Suprapubic skin (tissue), 4 donors: ENCODE data around the gene MTNR1A. TPM values are rescaled to one million over a fixed set of nuclear protein-coding genes. Genes with fewer than 3 reads are reported as not detected.

ENCODE experiments used
- DNase-seq, 2 donors: peaks; one replicate each; pipeline ENCODE4 v3.0.0-alpha.2; 2019; ENCODE audit warnings: low spot score in 2 of 2
- H3K27ac ChIP-seq: fragments of 200-600 bp; sonication (generic); one replicate; pipeline ENCODE4 v1.5.1; 2019
- H3K27me3 ChIP-seq: fragments of 200-600 bp; sonication (generic); one replicate; pipeline ENCODE4 v1.5.1; 2019
- H3K36me3 ChIP-seq: fragments of 200-600 bp; sonication (generic); one replicate; pipeline ENCODE4 v1.5.1; 2019
- H3K4me1 ChIP-seq: fragments of 200-600 bp; sonication (generic); one replicate; pipeline ENCODE4 v1.5.1; 2019
- H3K4me3 ChIP-seq: fragments of 200-600 bp; sonication (generic); one replicate; pipeline ENCODE4 v1.5.1; 2019; ENCODE audit warnings: mild to moderate bottlenecking
- H3K9me3 ChIP-seq: fragments of 200-600 bp; sonication (generic); one replicate; pipeline ENCODE4 v1.5.1; 2019
- CTCF ChIP-seq, 2 donors: fragments of 200-600 bp in 1 of 2; fragments of 450-650 bp in 1 of 2; sonication (generic) in 1 of 2; IDR thresholded peaks; one replicate each; pipeline ENCODE4 v1.5.1; 2016 to 2019; ENCODE audit warnings: antibody characterized with exemption in 2 of 2, mild to moderate bottlenecking in 1 of 2, moderate library complexity in 1 of 2
- EP300 ChIP-seq: sonication (generic); formaldehyde crosslinking; IDR thresholded peaks from one replicate; pipeline ENCODE4 v1.6.1; 2017; ENCODE audit warnings: antibody characterized with exemption
- POLR2A ChIP-seq, 2 donors: fragments of 450-650 bp; IDR thresholded peaks; one replicate each; pipeline ENCODE4 v1.6.1; 2017; ENCODE audit warnings: antibody characterized with exemption in 2 of 2, mild to moderate bottlenecking in 2 of 2, moderate library complexity in 2 of 2
- POLR2AphosphoS5 ChIP-seq, 3 donors: sonication (generic); formaldehyde crosslinking; IDR thresholded peaks; one replicate each; pipeline ENCODE4 v1.6.1; 2017; ENCODE audit warnings: antibody characterized with exemption in 3 of 3
- WGBS: methylation state at CpG from one replicate; pipeline ENCODE4 v1.1.5; 2018; 5-methylcytosine and 5-hydroxymethylcytosine counted together
- total RNA-seq, 4 donors: library from RNA; depleted of rRNA; stranded (reverse); fragments of >200 nt; gene quantifications; one replicate each; pipeline ENCODE4 v1.1.0, GENCODE V29; 2016

The MTNR1A gene
- total RNA-seq, 4 donors from 2014 or later, result not detected

- Histone ChIP-seq H3K27me3 (no peaks in the 10 kb centered on the region), H3K9me3 (no peaks in the 10 kb centered on the region), H3K27ac (no peak overlapping the region), H3K4me1 (no peaks in the 10 kb centered on the region), H3K36me3 (no peaks in the 10 kb centered on the region), H3K4me3 (no peak overlapping the region)
- no peak for DNase-seq
- no peak for TF ChIP-seq POLR2A (IDR thresholded peaks at IDR 0.05)
- 56% methylated on average over 1 of the region's 1 CpG for WGBS
These were observed 6.4 kb upstream of the MTNR1A start for GRCh38 chr4:186561748-186562147.

- 87% methylated on average over 3 of the region's 3 CpGs for WGBS
- Histone ChIP-seq H3K27ac (no peak overlapping the region), H3K36me3 (no peaks in the 10 kb centered on the region), H3K9me3 (no peaks in the 10 kb centered on the region), H3K4me3 (no peak overlapping the region), H3K4me1 (no peaks in the 10 kb centered on the region), H3K27me3 (peaks cover 7% of the 10 kb centered on the region)
- no peak for TF ChIP-seq POLR2AphosphoS5 (IDR thresholded peaks at IDR 0.05)
- TF ChIP-seq POLR2A (IDR thresholded peaks at IDR 0.05), result no peak
- no peak for TF ChIP-seq CTCF (IDR thresholded peaks at IDR 0.05)
- DNase-seq, result no peak
These were observed 5.3 kb upstream of the MTNR1A start for GRCh38 chr4:186560647-186561046.

GRCh38 chr4:186557486-186557885 is 2.1 kb upstream of the MTNR1A start:
- Histone ChIP-seq H3K27ac (no peak overlapping the region), H3K4me3 (no peak overlapping the region), H3K4me1 (peaks cover 16% of the 10 kb centered on the region), H3K27me3 (peaks cover 38% of the 10 kb centered on the region), H3K9me3 (no peaks in the 10 kb centered on the region), H3K36me3 (no peaks in the 10 kb centered on the region)
- 43% methylated on average over 3 of the region's 3 CpGs for WGBS
- DNase-seq, result no peak
- TF ChIP-seq POLR2A (IDR thresholded peaks at IDR 0.05) (no peak), POLR2AphosphoS5 (IDR thresholded peaks at IDR 0.05) (no peak), CTCF (IDR thresholded peaks at IDR 0.05) (no peak), EP300 (no peak)

- Histone ChIP-seq H3K9me3 (no peaks in the 10 kb centered on the region), H3K4me1 (peaks cover 16% of the 10 kb centered on the region), H3K27ac (no peak overlapping the region), H3K4me3 (no peak overlapping the region), H3K27me3 (peaks cover 41% of the 10 kb centered on the region), H3K36me3 (no peaks in the 10 kb centered on the region)
- WGBS, result 71% methylated on average over 7 of the region's 7 CpGs
- DNase-seq, result no peak
- TF ChIP-seq POLR2AphosphoS5 (IDR thresholded peaks at IDR 0.05) (no peak), EP300 (no peak), POLR2A (IDR thresholded peaks at IDR 0.05) (no peak)
These were observed 1.7 kb upstream of the MTNR1A start for GRCh38 chr4:186557061-186557460.

- WGBS, result 7% methylated on average over 12 of the region's 12 CpGs
These were observed 841 bp downstream of the MTNR1A start for GRCh38 chr4:186554539-186554913.

GRCh38 chr4:186553717-186554116 is 1.6 kb downstream of the MTNR1A start:
- no peak for DNase-seq
- H3K27me3 ChIP-seq, result peaks cover 45% of the 10 kb centered on the region
- H3K4me3 ChIP-seq, result no peak overlapping the region
- H3K4me1 ChIP-seq, result peaks cover 16% of the 10 kb centered on the region
- TF ChIP-seq CTCF (IDR thresholded peaks at IDR 0.05) (no peak), EP300 (no peak), POLR2AphosphoS5 (IDR thresholded peaks at IDR 0.05) (no peak), POLR2A (IDR thresholded peaks at IDR 0.05) (no peak)
- H3K9me3 ChIP-seq, result no peaks in the 10 kb centered on the region
- H3K27ac ChIP-seq, result no peak overlapping the region
- no peaks in the 10 kb centered on the region for H3K36me3 ChIP-seq
- WGBS, result 77% methylated on average over 13 of the region's 13 CpGs

More at GRCh38 chr4:186554539-186554913, 841 bp downstream of the MTNR1A start:
- no peak for DNase-seq
- no peak for TF ChIP-seq POLR2A (IDR thresholded peaks at IDR 0.05)
- TF ChIP-seq POLR2AphosphoS5 (IDR thresholded peaks at IDR 0.05), result no peak
- TF ChIP-seq CTCF (IDR thresholded peaks at IDR 0.05), result no peak
- TF ChIP-seq EP300, result no peak
- H3K4me3 ChIP-seq, result peak overlapping the region; percentile 46
- peaks cover 41% of the 10 kb centered on the region for H3K27me3 ChIP-seq
- H3K36me3 ChIP-seq, result no peaks in the 10 kb centered on the region
- no peak overlapping the region for H3K27ac ChIP-seq
- peaks cover 16% of the 10 kb centered on the region for H3K4me1 ChIP-seq
- no peaks in the 10 kb centered on the region for H3K9me3 ChIP-seq
